WTC11 (cell line): ENCODE measurements around the gene COL6A6. TPM values are rescaled to one million over a fixed set of nuclear protein-coding genes. Genes with fewer than 3 reads are reported as not detected.

Source experiments
- ATAC-seq: fragments of 200-7000 bp; cut with Tn5 transposase; 2 replicates; pipeline ENCODE4 v1.10.0; 2021; ENCODE audit warnings: mild to moderate bottlenecking, moderate library complexity
- CTCF ChIA-PET: fragments of 300-600 bp; sonication (Branson Sonifier 250); formaldehyde crosslinking; loops from one replicate; lab custom pipeline; 2021; ENCODE audit warnings: antibody characterized with exemption; lab: Charles Lee
- POLR2A ChIA-PET: fragments of 350-600 bp; sonication (Branson Sonifier 250); formaldehyde crosslinking; loops from one replicate; lab custom pipeline; 2021; ENCODE audit warnings: antibody characterized with exemption; lab: Charles Lee
- DNase-seq: peaks from one replicate; pipeline ENCODE4 v3.0.0; 2021; ENCODE audit warnings: low spot score
- H3K27ac Mint-ChIP-seq: 2 replicates; pipeline ENCODE4 v1.8.0; 2021; ENCODE audit warnings: mixed read lengths
- H3K27me3 Mint-ChIP-seq: 2 replicates; pipeline ENCODE4 v1.8.0; 2021; ENCODE audit warnings: low read depth, mild to moderate bottlenecking, moderate library complexity, mixed read lengths
- H3K36me3 Mint-ChIP-seq: 2 replicates; pipeline ENCODE4 v1.8.0; 2021; ENCODE audit warnings: mixed read lengths
- H3K4me1 Mint-ChIP-seq: 2 replicates; pipeline ENCODE4 v1.8.0; 2022; ENCODE audit warnings: mixed read lengths
- H3K4me3 Mint-ChIP-seq: 2 replicates; pipeline ENCODE4 v1.8.0; 2021; ENCODE audit warnings: mild to moderate bottlenecking, moderate library complexity, mixed read lengths
- H3K9me3 Mint-ChIP-seq: 2 replicates; pipeline ENCODE4 v1.8.0; 2021; ENCODE audit warnings: mixed read lengths
- AFF4 ChIP-seq: sonication (generic); formaldehyde crosslinking; IDR thresholded peaks from 2 replicates; pipeline ENCODE4 v1.8.1; 2023; ENCODE audit warnings: mild to moderate bottlenecking, missing genetic modification reagents, borderline replicate concordance
- AR ChIP-seq: fragments of 250-450 bp; sonication (Bioruptor Pico); IDR thresholded peaks from 2 replicates; pipeline ENCODE4 v1.9.0; 2021; ENCODE audit warnings: mild to moderate bottlenecking
- ATF2 ChIP-seq: sonication (generic); formaldehyde crosslinking; IDR thresholded peaks from 2 replicates; pipeline ENCODE4 v1.8.1; 2022; ENCODE audit warnings: low read depth, missing genetic modification reagents, borderline replicate concordance
- CREB1 ChIP-seq: sonication (generic); formaldehyde crosslinking; IDR thresholded peaks from 2 replicates; pipeline ENCODE4 v1.8.0; 2023; ENCODE audit warnings: mild to moderate bottlenecking, missing genetic modification reagents
- CTCF ChIP-seq: fragments of 200-600 bp; IDR thresholded peaks from 2 replicates; pipeline ENCODE4 v1.8.0; 2022; ENCODE audit warnings: antibody characterized with exemption
- E2F1 ChIP-seq: sonication (generic); formaldehyde crosslinking; IDR thresholded peaks from 2 replicates; pipeline ENCODE4 v1.8.0; 2022; ENCODE audit warnings: mild to moderate bottlenecking, missing genetic modification reagents
- FOXK1 ChIP-seq: sonication (generic); formaldehyde crosslinking; IDR thresholded peaks from 2 replicates; pipeline ENCODE4 v1.8.0; 2022; ENCODE audit warnings: mild to moderate bottlenecking, moderate library complexity, missing genetic modification reagents
- JAZF1 ChIP-seq: fragments of 250-450 bp; sonication (Bioruptor Pico); IDR thresholded peaks from 2 replicates; pipeline ENCODE4 v1.9.0; 2021; ENCODE audit warnings: moderate library complexity, mild to moderate bottlenecking, inconsistent platforms
- MYBL2 ChIP-seq: sonication (generic); formaldehyde crosslinking; IDR thresholded peaks from 2 replicates; pipeline ENCODE4 v1.8.1; 2023; ENCODE audit warnings: mild to moderate bottlenecking, moderate library complexity, missing genetic modification reagents
- NFATC4 ChIP-seq: fragments of 250-450 bp; sonication (Bioruptor Pico); IDR thresholded peaks from 2 replicates; pipeline ENCODE4 v1.9.0; 2021; ENCODE audit warnings: mild to moderate bottlenecking
- NR2C2 ChIP-seq: sonication (generic); formaldehyde crosslinking; IDR thresholded peaks from 2 replicates; pipeline ENCODE4 v1.8.0; 2022; ENCODE audit warnings: mild to moderate bottlenecking, missing genetic modification reagents
- SMAD4 ChIP-seq: sonication (generic); formaldehyde crosslinking; IDR thresholded peaks from 2 replicates; pipeline ENCODE4 v1.8.0; 2022; ENCODE audit warnings: mild to moderate bottlenecking, missing genetic modification reagents
- SP1 ChIP-seq: sonication (generic); formaldehyde crosslinking; conservative IDR thresholded peaks from 2 replicates; pipeline ENCODE4 v1.8.1; 2022; ENCODE audit warnings: missing genetic modification reagents
- ZNF425 ChIP-seq: fragments of 250-450 bp; sonication (Bioruptor Pico); conservative IDR thresholded peaks from 2 replicates; pipeline ENCODE4 v1.9.0; 2021; ENCODE audit warnings: mild to moderate bottlenecking
- ZSCAN18 ChIP-seq: fragments of 250-450 bp; sonication (Bioruptor Pico); IDR thresholded peaks from 2 replicates; pipeline ENCODE4 v2.1.2; 2022; ENCODE audit warnings: mild to moderate bottlenecking, moderate library complexity
- total RNA-seq: library from RNA; stranded (reverse); gene quantifications from 3 replicates; pipeline ENCODE4 v1.2.3, GENCODE V29; 2021

COL6A6 gene
- total RNA-seq, 1 experiment from 2014 or later: 0.09 TPM

- peaks cover 9% of the 10 kb centered on the region for H3K4me1 Mint-ChIP-seq
- ChIA-PET CTCF (no interaction called here), POLR2A (no interaction called here)
- no peak overlapping the region for H3K27ac Mint-ChIP-seq
- H3K9me3 Mint-ChIP-seq: no peaks in the 10 kb centered on the region
- no peak for ATAC-seq
- H3K36me3 Mint-ChIP-seq: no peaks in the 10 kb centered on the region
- TF ChIP-seq NR2C2 (CRISPR knock-in tag) (no peak), SMAD4 (CRISPR knock-in tag) (no peak), ZNF425 (no peak), CREB1 (CRISPR knock-in tag) (no peak), FOXK1 (CRISPR knock-in tag) (no peak), SP1 (CRISPR knock-in tag) (no peak), MYBL2 (CRISPR knock-in tag) (no peak), E2F1 (CRISPR knock-in tag) (no peak), AFF4 (no peak), CTCF (no peak), ZSCAN18 (CRISPR knock-in tag) (no peak), AR (no peak), NFATC4 (no peak), JAZF1 (CRISPR knock-in tag) (no peak), ATF2 (CRISPR knock-in tag) (no peak)
- no peak overlapping the region for H3K4me3 Mint-ChIP-seq
- H3K27me3 Mint-ChIP-seq: peaks cover 16% of the 10 kb centered on the region
- DNase-seq: no peak
These were observed 5.4 kb downstream of the COL6A6 start for GRCh38 chr3:130522399-130522798.
